ENCODE data around the gene C10orf95. TPM values are rescaled to one million over a fixed set of nuclear protein-coding genes. Genes with fewer than 3 reads are reported as not detected.
A peak's percentile ranks its signal among the peaks of the same experiment; 100 is the strongest.

The C10orf95 gene
- total and polyA plus RNA-seq, 10 of the 15 experiments (the other 5 are each of a cell fraction or from before 2014, with no cell fraction given): 0.06 to 1.1 (median 0.31) TPM

DNA sequence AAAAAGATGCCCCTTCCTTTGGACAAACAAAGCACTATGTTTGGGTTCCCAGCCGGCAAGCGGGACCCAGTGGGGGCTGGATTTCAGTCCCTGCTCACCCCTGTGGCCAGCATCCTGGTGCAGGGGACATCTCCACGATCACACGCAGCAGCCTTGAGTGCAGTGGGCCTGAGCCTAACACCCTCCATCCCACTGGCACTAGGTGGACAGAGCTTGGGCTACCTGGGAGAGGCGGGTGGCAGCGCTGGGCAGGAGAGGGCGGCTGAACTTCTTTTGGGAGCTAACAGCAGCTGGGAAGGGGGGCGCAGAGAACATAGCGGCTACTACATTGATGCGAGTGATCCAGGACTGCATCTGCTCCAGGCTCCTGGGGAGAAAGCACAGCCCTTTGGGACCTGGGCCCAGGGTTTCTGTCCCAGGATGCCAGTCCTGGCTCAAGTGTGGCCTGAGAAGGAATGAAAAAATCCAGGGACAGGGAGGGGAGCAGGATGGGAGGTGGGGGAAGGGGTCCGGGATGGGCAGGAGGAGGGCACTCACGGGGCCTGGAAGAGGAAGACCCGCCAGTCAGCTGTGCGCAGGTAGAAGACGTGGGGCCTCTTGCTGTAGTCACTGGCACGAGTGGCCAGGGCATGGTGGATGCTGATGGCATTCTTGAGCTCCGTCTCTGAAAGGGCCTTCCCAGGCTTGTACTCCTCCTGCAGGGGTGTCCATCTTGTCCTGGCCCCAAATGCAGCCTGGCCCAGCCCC lies 46.8 kb downstream of the C10orf95 start:
- 59% methylated on average over 17 of the region's 17 CpGs for WGBS (ENCODE audit: insufficient coverage, insufficient replicate concordance, low lambda C conversion rate, missing lambda C conversion rate)
- RAD21 ChIA-PET (ENCODE audit: unreplicated experiment): interaction anchor here (0.5 to 1.6 kb wide), 4 partner anchors 75 to 303 kb away, joined by 3 to 10 read pairs (median 4); no protein-coding TSS in a partner anchor
- Histone ChIP-seq H3K9me3 (replicated peaks; ENCODE audit: control insufficient read depth, insufficient read depth, low read length) (no peaks in the 10 kb centered on the region), H3K4me1 (ENCODE audit: control insufficient read depth, insufficient read depth, low read length) (peaks cover 8% of the 10 kb centered on the region), H3K27ac (ENCODE audit: control insufficient read depth, insufficient read depth) (no peak overlapping the region), H3K27me3 (replicated peaks in 1 of 2; ENCODE audit: control insufficient read depth in 2 of 2, insufficient read depth in 2 of 2, low read length in 1 of 2) (peaks cover under 1 to 5% of the 10 kb centered on the region in 2 experiments; a peak in 2 of 4 replicates), H2AFZ (ENCODE audit: control insufficient read depth, low read depth, low read length) (no peak overlapping the region), H3K9ac (ENCODE audit: control insufficient read depth, insufficient read depth, low read length) (no peak overlapping the region), H3K36me3 (ENCODE audit: control insufficient read depth in 2 of 2, insufficient read depth in 2 of 2, low read length in 1 of 2) (peaks cover 11 to 27% of the 10 kb centered on the region in 2 experiments; a peak in 3 of 4 replicates), H4K20me1 (ENCODE audit: control insufficient read depth, insufficient read depth) (peaks cover 4% of the 10 kb centered on the region; the same call in 1 of the 2 replicates), H3K79me2 (ENCODE audit: control insufficient read depth, insufficient read depth, low read length) (peaks cover 8% of the 10 kb centered on the region), H3K4me3 (no peak overlapping the region), H3K4me2 (ENCODE audit: control insufficient read depth, insufficient read depth) (no peak overlapping the region)
- in situ Hi-C loops (cut with MboI): loop anchor here (5.0 kb wide), 1 partner anchor 177 kb away; the partner anchor contains the start of gene ELOVL3
- CTCF ChIA-PET: interaction anchor here (0.9 to 12.1 kb wide), 10 partner anchors 10 to 179 kb away, joined by 3 to 69 read pairs (median 9); partner anchors contain the start of genes ACTR1A, C10orf95 and NFKB2
- intact Hi-C loops (cut with micrococcal nuclease; ENCODE audit: unreplicated experiment): no loop called here
- FAIRE-seq: no peak
- no peak for DNase-seq (ENCODE audit: low read depth, low spot score)
- SMC1A ChIA-PET (ENCODE audit: uncharacterized antibody, unreplicated experiment): interaction anchor here (1.0 kb wide), 1 partner anchor 175 kb away, joined by 3 read pairs; no protein-coding TSS in a partner anchor
- BruUV-seq (replicated peaks): no TSS peak
- peak; percentile 0; the same call in 1 of the 3 replicates for ATAC-seq
- POLR2A ChIA-PET: interaction anchor here (0.6 to 1.7 kb wide), 7 partner anchors 9 to 220 kb away, joined by 3 to 9 read pairs (median 5); no protein-coding TSS in a partner anchor
- TF ChIP-seq, protein P1, sequence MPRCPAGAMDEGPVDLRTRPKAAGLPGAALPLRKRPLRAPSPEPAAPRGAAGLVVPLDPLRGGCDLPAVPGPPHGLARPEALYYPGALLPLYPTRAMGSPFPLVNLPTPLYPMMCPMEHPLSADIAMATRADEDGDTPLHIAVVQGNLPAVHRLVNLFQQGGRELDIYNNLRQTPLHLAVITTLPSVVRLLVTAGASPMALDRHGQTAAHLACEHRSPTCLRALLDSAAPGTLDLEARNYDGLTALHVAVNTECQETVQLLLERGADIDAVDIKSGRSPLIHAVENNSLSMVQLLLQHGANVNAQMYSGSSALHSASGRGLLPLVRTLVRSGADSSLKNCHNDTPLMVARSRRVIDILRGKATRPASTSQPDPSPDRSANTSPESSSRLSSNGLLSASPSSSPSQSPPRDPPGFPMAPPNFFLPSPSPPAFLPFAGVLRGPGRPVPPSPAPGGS (IDR thresholded peaks at IDR 0.05; ENCODE audit: borderline replicate concordance, insufficient read depth, low read depth, low read length, poor library complexity, severe bottlenecking): peak; percentile 58
- no peak for TF ChIP-seq FOXK2 (IDR thresholded peaks at IDR 0.05)
- TF ChIP-seq BACH1 (IDR thresholded peaks at IDR 0.05; ENCODE audit: borderline replicate concordance): no peak
- TF ChIP-seq STAT1 (conservative IDR thresholded peaks at IDR 0.05): no peak
- no peak for TF ChIP-seq ZNF274 (IDR thresholded peaks at IDR 0.05; ENCODE audit: insufficient read depth, insufficient read length)
- no peak for TF ChIP-seq ZZZ3 (IDR thresholded peaks at IDR 0.05; ENCODE audit: control insufficient read depth, insufficient read length, low read depth)
- TF ChIP-seq NR2F1 (conservative IDR thresholded peaks at IDR 0.05): no peak
- TF ChIP-seq POLR2AphosphoS5 (IDR thresholded peaks at IDR 0.05; ENCODE audit: low read length): peak; percentile 74; the same call in 1 of the 2 replicates
- TF ChIP-seq TBL1XR1 (IDR thresholded peaks at IDR 0.05; ENCODE audit: low read depth, low read length): no peak
- TF ChIP-seq, protein P2, sequence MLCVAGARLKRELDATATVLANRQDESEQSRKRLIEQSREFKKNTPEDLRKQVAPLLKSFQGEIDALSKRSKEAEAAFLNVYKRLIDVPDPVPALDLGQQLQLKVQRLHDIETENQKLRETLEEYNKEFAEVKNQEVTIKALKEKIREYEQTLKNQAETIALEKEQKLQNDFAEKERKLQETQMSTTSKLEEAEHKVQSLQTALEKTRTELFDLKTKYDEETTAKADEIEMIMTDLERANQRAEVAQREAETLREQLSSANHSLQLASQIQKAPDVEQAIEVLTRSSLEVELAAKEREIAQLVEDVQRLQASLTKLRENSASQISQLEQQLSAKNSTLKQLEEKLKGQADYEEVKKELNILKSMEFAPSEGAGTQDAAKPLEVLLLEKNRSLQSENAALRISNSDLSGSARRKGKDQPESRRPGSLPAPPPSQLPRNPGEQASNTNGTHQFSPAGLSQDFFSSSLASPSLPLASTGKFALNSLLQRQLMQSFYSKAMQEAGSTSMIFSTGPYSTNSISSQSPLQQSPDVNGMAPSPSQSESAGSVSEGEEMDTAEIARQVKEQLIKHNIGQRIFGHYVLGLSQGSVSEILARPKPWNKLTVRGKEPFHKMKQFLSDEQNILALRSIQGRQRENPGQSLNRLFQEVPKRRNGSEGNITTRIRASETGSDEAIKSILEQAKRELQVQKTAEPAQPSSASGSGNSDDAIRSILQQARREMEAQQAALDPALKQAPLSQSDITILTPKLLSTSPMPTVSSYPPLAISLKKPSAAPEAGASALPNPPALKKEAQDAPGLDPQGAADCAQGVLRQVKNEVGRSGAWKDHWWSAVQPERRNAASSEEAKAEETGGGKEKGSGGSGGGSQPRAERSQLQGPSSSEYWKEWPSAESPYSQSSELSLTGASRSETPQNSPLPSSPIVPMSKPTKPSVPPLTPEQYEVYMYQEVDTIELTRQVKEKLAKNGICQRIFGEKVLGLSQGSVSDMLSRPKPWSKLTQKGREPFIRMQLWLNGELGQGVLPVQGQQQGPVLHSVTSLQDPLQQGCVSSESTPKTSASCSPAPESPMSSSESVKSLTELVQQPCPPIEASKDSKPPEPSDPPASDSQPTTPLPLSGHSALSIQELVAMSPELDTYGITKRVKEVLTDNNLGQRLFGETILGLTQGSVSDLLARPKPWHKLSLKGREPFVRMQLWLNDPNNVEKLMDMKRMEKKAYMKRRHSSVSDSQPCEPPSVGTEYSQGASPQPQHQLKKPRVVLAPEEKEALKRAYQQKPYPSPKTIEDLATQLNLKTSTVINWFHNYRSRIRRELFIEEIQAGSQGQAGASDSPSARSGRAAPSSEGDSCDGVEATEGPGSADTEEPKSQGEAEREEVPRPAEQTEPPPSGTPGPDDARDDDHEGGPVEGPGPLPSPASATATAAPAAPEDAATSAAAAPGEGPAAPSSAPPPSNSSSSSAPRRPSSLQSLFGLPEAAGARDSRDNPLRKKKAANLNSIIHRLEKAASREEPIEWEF (IDR thresholded peaks at IDR 0.05; ENCODE audit: insufficient replicate concordance, low read depth, low read length): no peak
- TF ChIP-seq ZNF384 (IDR thresholded peaks at IDR 0.05; ENCODE audit: borderline replicate concordance, low read depth, low read length): no peak
- no peak for TF ChIP-seq E4F1 (IDR thresholded peaks at IDR 0.05; ENCODE audit: borderline replicate concordance, partially characterized antibody)
- peak; percentile 27; the same call in 1 of the 2 replicates for TF ChIP-seq PML (IDR thresholded peaks at IDR 0.05; ENCODE audit: low read length)
